Activated naive CD4-positive, alpha-beta T cell (primary cell): ENCODE results near the gene PPP1CA.

ENCODE experiments used
- DNase-seq, 4 experiments: peaks; one replicate each; lab custom pipeline; 2025; lab: John Stamatoyannopoulos, UW

Gene PPP1CA

DNA sequence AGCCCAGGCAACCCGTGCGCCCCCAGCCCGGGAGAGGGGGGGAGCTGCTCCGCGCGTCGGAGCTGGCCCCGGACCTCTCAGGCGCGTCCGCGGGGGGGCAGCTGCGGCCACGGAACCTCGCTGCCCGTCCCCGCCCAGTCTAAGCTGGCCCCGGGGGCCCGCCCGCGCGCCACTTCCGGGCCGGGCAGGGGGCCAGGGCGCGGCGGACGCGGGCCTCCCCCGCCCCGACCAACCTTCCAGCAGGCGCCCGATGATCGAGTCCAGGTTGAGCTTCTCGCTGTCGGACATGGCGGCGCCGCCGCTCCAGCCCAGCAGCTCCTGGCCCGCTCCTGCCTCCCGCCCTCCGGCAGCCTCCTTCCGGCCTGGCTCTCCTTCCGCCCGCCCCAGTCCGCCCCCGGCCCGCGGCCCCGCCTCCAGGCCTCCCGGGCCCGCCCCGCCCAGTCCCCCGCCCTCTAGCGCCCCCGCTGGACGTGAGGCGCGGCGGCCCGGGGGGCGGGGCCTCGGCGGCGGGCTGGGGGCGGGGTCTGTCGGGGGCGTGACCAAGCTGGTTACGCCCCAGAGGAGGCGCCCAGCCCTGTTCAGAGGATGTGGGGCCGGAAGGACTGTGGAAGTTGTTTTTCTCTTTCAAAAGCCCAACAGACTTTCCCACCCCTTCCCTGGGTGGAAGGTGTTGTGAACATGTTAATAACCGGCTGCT, at the start of gene PPP1CA:
Gene PPP1CA, minus strand, starts transcription at position 364 of the 697 bp plus-strand sequence. Its CDS starts 76 bp downstream, at position 288.
- peak; percentile 82 to 95 (median 90) for DNase-seq

DNA sequence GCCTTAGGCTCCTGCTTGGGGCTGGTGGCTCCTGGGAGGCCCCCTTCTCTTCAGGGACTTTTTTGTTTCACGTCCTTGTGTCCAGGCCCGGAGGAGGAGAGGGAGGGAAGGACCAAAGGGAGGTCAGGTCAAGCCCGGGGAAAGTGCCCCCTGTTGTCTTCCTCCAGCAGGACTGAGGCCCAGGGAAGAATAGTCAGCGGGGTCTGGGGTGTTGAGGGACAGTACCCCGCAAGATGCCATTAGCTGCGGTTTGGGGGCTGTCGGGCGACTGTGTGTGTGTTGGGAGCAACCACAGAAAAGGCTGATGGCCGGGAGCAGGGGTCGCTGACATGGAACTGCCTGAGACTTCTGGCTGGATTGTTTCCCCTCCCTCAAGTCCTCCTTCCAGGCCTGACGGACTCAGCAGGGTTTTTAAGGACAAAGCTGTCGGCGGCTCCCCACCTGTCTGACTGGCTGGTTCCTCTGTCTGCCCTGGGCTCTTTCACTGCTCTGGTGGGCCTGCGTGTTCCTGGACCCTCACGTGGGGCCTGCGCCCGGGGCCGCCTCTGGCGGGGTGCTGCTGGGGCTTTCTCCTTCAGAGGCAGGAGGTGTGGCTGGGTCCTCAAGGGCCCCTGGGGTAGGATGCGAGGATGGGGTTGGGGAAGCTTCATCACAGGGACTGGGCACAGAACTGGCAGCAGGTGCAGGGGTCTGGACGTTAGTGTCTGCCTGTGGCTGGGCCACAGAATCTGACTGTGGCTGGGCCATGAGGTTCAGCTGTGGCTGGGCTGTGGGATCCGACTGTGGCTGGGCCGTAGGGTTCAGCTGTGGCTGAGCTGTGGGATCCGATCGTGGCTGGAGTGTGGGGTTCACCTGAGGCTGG, 49.4 kb upstream of the PPP1CA start:
- DNase-seq: no peak

DNA sequence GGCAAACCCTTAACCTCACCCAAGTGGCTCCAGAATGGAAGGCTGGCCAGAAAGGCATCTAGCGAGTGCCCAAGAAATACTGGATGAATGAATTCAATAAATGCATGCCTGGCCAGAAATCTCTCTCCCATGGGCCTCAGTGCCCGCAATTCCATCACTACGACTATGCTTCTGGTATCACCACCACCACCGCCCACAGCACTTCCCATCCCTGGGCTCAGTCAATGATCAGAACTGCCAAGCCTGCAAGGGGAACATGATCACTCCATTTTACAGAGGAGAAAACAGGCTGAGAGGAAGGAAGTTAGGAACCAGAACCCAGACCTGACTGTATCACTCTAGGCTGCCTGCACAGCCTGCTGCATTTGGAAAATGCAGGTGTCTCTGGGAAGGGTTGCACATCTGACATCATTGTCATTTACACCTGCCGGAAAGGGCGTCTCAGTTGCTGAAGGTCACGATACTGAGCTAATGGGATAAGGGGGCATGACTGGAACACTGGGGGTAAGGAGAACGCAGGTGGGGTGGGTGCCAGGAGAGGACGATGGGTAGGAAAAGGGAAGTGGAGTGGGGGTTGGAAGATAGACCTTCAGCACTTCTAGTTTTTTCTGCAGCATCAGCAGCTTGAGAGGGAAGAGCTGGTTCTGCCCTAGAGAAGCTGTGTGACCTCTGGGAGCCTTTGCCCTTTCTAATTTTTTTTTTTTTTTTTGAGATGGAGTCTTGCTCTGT, 47.6 kb upstream of the PPP1CA start:
- no peak for DNase-seq

DNA sequence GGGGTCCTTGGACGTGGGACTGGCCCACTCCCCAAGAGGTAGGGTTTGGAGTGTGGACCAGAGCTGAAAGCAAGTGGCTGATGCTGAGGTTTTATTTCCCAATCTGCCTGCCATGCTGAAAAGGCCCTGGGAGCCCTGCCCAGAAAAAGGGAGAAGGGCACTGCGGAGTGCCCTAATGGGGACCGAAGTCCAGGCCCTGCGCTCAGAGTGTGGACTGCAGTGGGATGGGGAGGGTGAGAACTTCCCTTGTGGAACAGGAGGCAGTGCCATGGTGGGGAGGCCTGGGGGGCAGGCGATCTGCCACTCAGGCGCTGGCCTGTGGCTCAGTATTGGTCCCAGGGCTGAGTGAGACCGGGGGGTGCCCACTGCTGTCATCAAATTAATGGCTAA, 46.6 kb upstream of the PPP1CA start:
- no peak for DNase-seq

DNA sequence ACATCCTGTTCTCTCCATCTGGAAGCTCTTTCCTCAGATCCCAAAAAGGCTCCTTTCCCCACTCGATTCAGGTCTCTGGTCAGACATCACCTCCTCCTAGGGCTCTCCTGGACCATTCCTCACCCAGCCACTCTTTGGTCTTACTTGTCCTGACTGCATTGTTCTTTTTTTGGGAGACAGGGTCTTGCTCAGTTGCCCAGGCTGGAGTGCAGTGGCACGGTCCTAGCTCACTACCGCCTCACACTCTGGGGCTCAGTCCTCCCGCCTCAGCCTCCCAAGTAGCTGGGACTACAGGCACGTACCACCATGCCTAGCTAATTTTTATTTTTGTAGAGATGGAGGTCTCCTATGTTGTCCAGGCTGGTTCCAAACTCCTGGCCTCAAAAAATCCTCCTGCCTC, 43.9 kb upstream of the PPP1CA start:
- DNase-seq: no peak

DNA sequence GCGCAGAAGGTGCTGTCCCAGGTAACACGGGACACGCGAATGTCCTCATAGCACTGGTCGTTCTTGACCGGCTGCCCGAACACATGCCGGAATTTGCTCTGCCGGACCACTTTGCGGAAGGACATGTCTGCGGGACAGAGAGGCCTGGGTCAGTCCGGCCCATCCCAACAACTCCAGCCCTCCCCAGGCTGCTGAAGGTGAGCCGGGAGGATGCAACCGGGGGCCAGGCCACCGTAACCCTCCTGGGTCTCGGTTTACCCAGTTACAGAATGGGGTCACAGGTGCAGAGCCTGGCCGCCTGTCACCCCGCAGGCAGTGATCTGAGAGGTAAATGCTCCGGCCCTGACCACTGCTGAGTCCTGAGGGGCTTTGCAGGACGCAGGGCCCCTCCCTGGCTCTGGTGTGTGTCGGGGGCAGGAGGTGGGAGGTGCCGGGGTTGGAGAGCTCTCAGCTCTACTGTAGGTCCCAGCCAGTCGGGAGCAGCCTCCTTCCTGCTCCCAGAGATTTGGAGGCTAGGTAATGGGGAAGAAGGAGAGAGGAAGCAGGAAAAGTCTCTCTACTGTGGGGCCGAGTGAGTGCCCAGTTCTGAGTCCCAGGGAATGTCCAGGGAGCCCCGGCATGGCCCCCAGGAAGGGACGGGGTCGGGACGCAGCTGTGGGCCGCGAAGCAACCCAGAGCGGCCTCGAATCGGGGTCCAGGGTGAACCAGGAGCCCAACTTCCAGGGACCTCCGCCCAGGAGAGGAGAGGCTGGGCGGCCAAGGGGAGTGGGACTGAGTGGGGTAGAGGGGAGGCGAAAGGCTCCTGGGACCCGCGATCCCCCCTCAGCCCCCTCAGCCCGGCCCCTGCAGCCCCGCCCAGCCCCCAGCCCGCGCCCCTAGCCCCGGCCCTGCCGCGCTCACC, 41.1 kb upstream of the PPP1CA start:
- no peak for DNase-seq

DNA sequence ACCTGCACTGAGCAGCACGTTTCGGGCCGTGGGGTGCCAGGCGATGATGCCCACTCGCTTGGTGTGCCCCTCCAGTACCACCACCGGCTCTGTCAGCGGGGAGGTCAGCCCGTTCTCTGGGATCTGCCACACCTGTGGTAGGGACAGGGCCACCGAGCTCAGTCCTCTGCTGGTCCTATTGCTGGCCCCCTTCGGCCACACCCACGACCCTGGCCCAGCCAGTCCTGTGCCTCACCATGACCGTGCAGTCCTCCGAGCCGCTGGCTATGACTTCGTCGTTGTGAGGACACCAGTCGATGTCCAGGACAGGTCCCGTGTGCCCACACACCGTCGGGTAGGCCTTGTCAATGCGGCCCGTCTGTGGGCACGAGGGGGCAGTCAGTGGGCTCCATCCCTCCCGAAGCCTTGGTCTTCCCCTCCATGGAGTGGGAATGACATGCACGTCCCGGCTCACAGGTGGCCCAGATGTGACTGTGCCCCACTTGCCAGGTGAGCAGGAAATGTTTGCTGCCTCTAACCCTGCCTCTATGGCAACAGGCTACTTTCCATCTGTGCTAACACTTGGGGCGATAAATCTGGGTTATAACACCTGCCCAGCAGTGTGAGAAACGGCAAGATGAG, 40.2 kb upstream of the PPP1CA start:
- no peak for DNase-seq

DNA sequence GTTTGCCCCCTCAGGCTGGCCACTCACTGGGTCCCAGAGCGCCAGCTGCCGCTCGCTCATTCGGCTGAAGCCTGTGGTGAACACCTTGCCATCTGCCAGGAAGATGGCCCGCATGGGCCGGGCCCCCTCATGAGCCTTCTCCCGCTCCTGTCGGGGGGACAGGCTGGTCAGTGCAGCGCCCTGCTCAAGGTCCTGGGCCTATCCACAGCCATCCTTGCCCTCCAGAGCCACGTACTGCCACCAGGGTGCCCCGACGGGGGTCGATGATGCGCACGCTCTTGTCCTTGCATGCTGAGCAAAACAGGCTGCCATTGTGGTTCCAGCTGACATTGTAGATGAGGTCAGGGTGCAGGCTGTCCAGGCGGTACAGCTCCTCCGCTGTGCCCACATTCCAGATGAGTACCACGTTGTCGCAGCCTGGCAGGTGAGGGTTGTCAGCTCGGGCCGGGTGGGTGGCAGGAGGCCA, 39.5 kb upstream of the PPP1CA start:
- DNase-seq: no peak

DNA sequence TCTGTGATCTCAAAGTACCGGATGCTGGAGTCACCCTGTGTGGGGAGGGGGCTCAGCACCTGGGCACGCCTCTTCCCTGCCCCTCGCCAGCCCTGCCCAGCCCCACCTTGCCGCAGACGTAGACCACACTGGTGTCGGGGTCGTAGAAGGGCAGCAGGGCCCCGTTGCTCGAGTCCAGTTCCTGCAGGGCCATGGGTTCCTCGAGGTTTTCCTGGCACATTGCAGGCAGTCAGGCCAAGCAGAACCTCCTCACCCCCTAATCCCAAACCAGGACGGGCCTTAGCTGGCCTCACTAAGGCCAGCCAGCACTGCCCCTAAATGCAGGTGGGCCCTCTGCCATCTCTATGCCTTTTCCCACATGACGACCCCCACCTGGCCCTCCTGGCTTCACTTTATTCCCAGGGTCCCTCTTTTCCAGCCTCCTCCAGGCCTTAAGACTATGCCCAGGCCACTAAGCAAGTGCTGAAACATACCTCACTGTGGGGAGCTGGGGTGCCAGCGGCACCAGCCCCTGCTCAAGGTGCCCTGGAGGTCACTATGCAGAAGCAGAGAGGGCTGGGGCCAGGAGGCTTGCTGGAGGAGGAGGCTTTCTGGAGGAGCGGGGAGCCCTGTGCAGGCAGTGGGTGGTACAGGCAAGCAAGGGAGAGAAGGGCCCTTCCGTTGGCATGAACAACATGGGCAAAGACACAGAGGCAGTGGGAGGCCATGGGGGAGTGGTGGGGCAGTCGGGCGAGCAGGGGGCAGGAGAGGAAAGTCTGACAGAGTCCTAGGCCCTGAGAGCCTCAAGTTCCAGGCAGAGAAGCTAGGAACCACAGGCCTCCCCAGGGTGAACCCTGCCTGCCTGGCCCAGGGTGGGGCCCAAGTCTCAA, 38.8 kb upstream of the PPP1CA start:
- no peak for DNase-seq

DNA sequence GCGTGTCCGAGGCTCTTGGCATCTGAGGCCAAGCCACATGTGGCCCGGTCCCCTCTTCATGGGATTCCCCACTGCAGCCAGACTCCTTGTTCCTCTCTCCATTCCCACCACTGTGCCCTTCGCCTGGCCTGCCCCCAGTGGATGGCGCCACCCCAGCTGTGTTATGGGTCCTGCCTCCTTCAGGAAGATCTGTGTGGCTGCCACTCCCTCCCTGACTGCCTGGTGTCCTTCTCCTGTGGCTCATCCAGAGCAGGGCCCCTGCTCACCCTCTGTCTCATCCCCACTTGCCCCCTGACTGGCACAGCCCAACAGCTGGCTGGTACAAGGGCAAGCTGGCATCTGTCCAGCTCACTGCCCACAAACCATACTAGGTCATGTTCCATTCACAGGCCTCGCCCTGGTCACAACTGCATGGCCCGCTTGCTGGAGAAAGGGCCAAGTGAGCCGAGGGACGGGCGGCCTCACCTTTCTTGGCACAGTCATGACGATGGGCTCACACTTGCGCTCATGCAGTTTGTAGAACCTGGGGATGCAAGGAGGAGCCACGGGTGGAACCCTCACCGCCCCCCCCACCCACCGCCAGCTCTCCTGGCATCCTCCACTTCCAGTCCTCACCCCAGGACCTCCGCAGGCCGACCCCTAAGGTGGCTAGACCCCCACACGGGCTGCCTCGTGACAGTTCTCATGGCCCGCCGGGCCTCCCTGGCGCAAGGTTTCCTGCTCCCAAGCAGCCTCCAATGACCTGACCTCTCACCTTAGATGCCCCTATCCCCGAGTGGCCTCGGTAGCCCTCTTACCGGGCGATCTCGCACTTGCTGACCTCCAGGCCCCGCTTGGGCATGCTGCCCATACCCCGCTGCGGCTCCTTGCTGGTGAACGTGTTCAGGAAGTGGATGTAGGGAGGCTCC, 37.9 kb upstream of the PPP1CA start:
- DNase-seq: no peak

DNA sequence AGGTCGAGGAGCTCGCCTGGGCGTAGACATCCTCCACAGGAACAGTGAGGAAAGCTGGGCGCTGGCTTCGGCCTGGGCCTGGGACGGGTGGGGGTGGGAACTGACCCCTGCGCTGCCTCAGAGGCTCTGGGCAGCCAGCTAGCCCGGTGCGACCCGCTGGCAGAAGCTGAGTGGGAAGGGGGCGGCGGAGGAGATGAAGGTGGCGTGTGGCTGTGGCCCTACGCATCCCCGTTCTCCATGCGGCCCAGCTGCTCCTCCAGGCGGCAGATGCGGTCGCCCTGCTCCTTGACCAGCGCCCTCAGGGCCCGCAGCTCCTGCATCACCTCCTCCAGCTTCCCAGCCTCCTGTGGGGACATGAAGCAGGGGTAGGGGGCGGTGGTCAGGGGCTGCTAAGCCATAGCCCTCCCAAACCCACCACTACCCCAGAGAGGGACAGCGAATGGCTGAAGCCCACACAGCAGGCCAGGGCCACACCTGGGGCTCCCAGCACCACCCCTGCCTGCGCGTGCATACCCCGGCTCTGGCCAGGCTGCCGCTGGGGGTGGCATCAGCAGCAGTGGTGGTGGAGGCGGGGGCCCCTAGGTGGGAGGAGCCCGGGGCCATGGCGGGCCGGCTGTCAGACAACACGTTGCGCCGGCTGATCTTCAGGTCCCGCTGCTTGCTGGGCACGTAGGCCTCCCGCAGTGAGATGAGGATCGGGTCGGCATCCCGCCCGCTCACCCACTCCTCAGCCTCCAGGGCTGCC, 36.7 kb upstream of the PPP1CA start:
- DNase-seq: peak; percentile 32 to 69 (median 48)

DNA sequence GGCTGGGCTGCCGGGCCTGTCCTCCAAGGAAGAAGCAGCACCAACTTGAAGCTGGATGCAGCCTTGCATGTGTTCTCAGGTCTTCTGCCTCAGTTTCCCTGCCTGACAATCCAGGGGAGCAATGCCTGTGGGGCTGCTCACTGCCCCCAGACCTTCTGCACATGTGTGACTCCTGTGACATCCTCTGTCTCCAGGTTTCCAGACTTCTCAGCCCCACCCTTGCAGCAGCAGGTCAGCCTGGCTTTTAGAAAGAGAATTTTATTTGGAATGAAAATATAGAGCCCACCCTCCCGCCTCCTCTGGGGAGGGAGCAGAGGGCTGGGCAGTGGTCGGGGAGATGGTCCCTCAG, 36.1 kb upstream of the PPP1CA start:
- DNase-seq: no peak

DNA sequence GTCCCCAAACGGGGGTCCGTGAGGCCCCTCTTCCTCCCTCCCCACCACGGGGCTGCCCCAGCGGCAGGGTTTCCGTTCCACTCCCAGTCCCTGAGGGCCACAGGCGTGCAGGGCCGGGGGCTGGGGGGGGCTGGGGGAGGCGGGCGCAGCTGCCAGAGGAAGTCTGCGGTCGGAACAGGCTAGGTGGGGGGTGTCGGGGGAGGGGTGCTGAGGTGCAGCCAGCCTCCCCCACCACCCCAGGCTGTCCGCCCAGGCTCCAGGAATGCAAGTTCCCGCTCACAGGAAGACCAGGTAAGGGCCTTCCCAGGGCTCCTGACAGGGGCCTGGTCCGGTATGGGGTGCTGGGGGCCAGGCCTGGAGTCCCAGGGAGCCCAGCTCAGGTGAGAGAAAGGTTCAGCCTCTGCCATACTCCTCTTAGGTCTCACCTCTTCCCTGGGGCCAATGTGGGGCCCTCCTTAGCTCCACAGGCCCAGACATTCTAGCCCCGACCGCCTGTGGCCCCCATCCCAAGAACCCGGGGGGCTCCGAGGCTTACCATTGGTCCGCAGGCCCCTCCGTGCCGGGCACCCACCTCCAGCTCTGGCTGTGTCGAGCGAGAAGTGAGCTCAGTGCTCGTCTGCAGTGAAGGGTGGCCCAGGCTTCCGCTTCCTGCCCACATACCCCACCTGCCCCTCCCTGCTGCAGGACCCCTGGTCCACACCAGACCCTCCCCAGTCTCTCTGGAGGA, 35.6 kb upstream of the PPP1CA start, which contains the start of gene PTPRCAP:
Gene PTPRCAP, minus strand, starts transcription at position 601 of the 727 bp plus-strand sequence. Its CDS starts 63 bp downstream, at position 538.
- DNase-seq: peak in 2 of 4 experiments; percentile 75 to 83

DNA sequence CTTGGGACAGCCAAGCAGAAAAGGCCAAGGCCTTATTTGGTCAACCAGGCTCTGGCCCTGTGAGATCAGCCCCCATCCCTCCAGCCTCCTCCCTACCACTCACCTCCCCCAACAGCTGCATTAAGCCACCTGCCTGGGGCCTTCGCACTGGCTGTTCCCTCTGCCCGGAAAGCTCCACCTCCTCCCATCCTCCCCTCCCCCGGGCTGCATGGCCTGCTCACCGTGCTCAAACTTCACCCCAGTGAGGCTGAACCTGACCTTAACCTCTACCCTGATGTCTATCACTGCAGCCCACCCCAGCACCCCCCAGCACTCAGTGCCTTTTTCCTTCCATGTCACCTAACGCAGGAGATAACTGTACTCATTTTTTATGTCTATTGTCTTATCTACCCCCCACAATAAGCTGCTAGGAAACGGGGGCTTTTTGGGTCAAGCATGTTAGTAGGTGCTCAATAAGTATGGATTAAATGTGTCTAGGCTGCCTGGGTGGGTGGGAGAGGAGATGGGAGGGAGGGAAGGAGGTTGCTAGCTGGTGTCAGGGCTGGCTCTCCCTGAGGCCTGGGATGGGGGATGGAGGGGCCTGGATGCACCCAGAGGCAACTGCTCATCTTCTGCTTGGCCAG, 34.9 kb upstream of the PPP1CA start:
- DNase-seq: peak in 2 of 4 experiments; percentile 38 to 55

DNA sequence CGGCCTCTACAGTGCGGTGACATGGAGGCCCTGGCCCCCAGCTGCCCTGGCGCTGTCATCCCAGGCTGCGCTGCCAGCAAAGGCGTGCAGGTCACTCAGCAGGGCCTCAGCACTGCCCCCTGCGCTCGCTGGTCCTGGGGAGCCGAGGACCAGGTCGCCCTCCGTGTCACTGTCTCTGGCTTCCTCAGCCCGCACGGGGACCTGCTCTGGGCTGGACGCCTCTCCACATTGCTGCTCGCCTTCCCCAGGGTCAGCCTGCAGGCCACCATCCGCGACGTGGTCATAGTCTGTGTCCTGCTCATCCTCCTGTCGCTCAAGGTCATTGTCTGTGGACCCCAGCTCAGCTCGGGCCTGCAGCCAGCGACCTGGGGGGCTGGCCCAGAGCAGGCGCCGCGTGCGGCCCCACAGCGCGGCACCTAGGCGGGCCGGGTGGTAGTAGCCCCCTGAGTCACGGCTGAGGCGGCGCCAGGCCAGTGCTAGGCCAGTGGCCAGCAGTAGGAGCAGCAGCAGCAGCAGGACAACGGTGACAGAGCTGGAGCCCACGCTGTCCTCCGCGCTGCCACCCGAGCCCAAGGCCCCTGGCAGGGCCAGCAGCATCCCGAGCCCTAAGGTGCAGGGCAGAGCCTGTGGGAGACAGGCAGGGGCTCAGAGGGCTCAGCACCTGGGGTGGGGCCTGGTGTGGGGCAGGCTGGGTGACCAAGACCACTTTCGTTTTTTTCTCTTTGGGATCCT, 34.2 kb upstream of the PPP1CA start:
- DNase-seq: no peak

DNA sequence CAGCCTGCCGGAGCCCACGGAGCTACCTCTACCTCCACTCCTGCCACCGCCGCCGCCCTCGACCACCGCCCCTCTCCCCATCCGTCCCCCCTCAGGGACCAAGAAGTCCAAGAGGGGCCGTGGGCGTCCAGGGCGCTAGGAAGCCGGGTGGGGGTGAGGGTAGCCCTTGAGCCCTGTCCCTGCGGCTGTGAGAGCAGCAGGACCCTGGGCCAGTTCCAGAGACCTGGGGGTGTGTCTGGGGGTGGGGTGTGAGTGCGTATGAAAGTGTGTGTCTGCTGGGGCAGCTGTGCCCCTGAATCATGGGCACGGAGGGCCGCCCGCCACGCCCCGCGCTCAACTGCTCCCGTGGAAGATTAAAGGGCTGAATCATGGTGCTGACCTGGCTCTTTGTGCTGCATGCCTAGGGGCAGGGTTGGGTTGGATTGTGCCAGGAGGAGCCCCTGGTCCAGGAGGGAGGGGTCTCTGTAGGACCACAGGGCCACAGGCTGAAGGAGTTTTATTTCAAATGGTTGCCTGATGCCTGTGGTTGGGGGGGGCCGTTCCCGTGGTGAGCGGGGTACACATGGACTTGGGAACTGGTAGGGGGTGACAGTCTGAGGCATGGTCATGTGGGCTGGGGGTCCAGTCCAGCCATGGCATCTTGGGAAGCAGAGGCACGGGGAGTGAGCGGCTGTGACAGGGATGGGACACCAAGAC, 33.5 kb upstream of the PPP1CA start:
- no peak for DNase-seq
